ENCODE results near the gene TJP2.
A peak's percentile ranks its signal among the peaks of the same experiment; 100 is the strongest.

The TJP2 gene

DNA sequence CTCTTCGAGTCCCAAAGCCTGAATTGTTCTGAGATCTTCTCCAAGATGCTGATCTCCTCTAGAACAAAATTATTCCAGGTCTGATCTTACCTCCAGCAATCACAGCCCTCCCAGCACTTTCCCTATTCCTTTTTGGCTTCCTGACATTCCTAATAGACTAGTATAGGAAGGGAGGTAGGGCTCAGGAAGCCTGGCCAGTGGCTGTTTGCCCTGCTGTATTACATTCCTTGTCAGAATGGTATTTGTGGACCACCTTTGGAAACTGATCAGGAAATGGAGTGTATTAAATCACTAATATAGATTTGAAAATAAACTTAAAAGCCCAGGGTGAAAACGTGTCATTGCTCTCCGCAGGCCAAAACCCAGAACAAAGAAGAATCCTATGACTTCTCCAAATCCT lies 76.6 kb downstream of the TJP2 start:
- TF ChIP-seq, protein P1, sequence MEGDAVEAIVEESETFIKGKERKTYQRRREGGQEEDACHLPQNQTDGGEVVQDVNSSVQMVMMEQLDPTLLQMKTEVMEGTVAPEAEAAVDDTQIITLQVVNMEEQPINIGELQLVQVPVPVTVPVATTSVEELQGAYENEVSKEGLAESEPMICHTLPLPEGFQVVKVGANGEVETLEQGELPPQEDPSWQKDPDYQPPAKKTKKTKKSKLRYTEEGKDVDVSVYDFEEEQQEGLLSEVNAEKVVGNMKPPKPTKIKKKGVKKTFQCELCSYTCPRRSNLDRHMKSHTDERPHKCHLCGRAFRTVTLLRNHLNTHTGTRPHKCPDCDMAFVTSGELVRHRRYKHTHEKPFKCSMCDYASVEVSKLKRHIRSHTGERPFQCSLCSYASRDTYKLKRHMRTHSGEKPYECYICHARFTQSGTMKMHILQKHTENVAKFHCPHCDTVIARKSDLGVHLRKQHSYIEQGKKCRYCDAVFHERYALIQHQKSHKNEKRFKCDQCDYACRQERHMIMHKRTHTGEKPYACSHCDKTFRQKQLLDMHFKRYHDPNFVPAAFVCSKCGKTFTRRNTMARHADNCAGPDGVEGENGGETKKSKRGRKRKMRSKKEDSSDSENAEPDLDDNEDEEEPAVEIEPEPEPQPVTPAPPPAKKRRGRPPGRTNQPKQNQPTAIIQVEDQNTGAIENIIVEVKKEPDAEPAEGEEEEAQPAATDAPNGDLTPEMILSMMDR (IDR thresholded peaks at IDR 0.05; ENCODE audit: low read depth, low read length, missing control alignments): no peak
- no peak for DNase-seq (ENCODE audit: extremely low read depth, low read depth)

DNA sequence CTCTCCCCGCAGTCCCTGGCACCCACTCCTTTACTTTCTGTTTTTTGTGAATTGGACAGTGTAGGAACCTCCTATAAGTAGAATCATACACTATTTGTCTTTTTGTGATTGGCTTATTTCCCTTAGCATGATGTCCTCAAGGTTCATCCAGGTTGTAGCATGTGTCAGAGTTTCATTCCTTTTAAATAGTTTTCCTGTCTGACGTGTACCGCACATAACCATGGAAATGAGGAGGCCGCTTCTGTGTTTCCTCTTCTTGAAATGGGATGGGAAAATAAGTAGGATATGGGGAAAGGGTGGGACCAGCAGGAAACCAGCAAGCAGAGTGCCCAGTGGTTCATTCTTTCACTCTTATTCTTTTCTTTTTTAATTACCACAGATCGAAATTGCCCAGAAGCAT lies 78.4 kb downstream of the TJP2 start:
- DNase-seq (ENCODE audit: extremely low read depth, low read depth): no peak
- TF ChIP-seq, protein P1 (IDR thresholded peaks at IDR 0.05; ENCODE audit: low read depth, low read length, missing control alignments): no peak
- no peak overlapping the region for H3K4me3 ChIP-seq (replicated peaks; ENCODE audit: low read depth, low read length)

More for the DNA sequence above, 76.6 kb downstream of the TJP2 start:
- no peak overlapping the region for H3K4me3 ChIP-seq (replicated peaks; ENCODE audit: low read depth, low read length)

DNA sequence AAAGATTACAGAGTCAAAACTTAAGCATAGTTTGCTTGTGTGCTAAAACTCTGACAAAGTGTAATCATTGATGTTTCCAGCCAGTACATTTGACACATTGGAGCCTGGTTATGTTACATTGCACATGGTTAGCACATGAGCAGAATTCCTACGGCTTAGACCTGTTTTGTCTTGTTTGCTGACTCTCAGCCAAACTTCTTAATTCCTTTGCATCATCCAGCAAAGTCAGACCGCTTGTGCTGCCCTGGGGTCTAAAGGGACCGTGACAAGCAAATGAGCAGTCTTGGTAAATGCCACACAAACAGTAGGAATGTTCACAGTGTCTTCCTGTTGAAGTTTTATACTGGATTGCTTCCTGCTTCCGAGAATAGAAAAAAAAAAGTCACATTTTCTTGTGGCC lies 79.0 kb downstream of the TJP2 start:
- H3K4me3 ChIP-seq (replicated peaks; ENCODE audit: low read depth, low read length): no peak overlapping the region
- DNase-seq (ENCODE audit: extremely low read depth, low read depth): peak; percentile 24
- TF ChIP-seq, protein P1 (IDR thresholded peaks at IDR 0.05; ENCODE audit: low read depth, low read length, missing control alignments): no peak

DNA sequence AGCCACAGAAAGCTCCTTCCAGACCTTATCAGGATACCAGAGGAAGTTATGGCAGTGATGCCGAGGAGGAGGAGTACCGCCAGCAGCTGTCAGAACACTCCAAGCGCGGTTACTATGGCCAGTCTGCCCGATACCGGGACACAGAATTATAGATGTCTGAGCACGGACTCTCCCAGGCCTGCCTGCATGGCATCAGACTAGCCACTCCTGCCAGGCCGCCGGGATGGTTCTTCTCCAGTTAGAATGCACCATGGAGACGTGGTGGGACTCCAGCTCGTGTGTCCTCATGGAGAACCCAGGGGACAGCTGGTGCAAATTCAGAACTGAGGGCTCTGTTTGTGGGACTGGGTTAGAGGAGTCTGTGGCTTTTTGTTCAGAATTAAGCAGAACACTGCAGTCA lies 80.1 kb downstream of the TJP2 start:
- no peak overlapping the region for H3K4me3 ChIP-seq (replicated peaks; ENCODE audit: low read depth, low read length)
- TF ChIP-seq, protein P1 (IDR thresholded peaks at IDR 0.05; ENCODE audit: low read depth, low read length, missing control alignments): no peak
- DNase-seq (ENCODE audit: extremely low read depth, low read depth): no peak

DNA sequence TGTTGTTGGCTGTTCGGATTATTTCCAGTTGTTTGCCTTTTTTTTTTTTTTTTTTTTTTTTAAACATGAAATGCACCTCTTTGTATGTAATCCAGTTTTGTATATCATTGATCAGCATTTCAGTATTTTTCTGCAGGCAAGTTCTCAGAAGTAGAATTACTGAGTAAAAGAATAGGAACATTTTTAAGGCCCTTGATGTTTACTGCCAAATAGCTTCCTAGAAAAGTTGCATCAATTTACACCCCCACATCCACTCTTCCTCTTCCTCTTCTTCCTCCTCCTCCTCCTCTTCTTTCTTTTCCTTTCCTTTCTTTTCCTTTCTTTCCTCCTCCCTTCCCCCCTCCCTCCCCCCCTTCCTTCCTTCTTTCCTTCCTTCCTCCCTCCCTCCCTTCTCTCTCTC lies 81.5 kb downstream of the TJP2 start:
- DNase-seq (ENCODE audit: extremely low read depth, low read depth): no peak
- TF ChIP-seq, protein P1 (IDR thresholded peaks at IDR 0.05; ENCODE audit: low read depth, low read length, missing control alignments): no peak

DNA sequence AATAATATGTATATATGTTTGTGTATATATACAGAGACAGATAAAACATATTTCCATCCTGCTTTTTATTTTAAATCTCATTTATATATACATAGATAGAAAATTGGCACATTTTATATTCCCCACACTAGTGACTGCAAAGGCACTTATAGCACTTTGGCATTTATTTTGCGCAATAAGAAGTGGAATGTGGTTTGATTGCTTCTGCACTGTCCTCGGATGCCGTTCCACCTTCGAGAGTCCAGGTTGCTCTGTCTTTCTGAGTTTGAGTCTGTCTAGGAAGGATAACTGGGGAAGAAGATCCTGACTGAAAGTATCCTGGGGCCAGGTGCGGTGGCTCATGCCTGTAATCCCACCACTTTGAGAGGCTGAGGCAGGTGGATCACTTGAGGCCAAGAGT lies 84.5 kb downstream of the TJP2 start:
- TF ChIP-seq, protein P1 (IDR thresholded peaks at IDR 0.05; ENCODE audit: low read depth, low read length, missing control alignments): no peak
- H3K4me3 ChIP-seq (replicated peaks; ENCODE audit: low read depth, low read length): no peak overlapping the region
- DNase-seq (ENCODE audit: extremely low read depth, low read depth): no peak

More for the DNA sequence above, 81.5 kb downstream of the TJP2 start:
- no peak overlapping the region for H3K4me3 ChIP-seq (replicated peaks; ENCODE audit: low read depth, low read length)

DNA sequence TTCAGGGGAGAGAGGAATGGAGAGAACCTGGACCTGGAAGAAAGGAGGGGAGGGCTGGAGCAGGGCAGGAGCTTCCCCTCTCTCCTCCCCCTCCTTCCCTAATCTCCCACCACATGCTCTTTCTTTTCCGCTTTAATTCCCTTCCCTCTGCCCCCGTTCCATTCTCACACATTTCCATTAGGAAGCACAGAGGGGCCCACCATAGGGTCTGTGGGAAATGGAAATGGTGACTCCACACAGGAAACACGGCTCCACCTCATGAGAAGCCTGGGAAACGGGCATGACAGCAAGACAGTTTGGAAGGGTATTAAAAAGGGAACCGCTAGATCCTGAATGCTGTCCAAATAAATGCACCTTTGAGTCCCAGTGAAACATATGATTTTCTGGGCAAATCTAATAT lies 86.1 kb downstream of the TJP2 start:
- TF ChIP-seq, protein P1 (IDR thresholded peaks at IDR 0.05; ENCODE audit: low read depth, low read length, missing control alignments): no peak
- no peak for DNase-seq (ENCODE audit: extremely low read depth, low read depth)

More for the DNA sequence above, 86.1 kb downstream of the TJP2 start:
- H3K4me3 ChIP-seq (replicated peaks; ENCODE audit: low read depth, low read length): no peak overlapping the region

Data from HFF-Myc (cell line).